Hindlimb muscle (tissue), 1 donor: Measurements from ENCODE around the gene FLNB. TPM values are rescaled to one million over a fixed set of nuclear protein-coding genes. Genes with fewer than 3 reads are reported as not detected.

Experiments
- DNase-seq: peaks from one replicate; pipeline ENCODE4 v3.0.0-alpha.2; 2013
- polyA plus RNA-seq: library from polyadenylated mRNA; unstranded; fragments of 120-200 nt; gene quantifications from one replicate; pipeline ENCODE4 v1.2.1, GENCODE V29; 2013; ENCODE audit not compliant: insufficient read length

FLNB gene
- polyA plus RNA-seq, 1 donor = 51.9 TPM

GRCh38 chr3:58143417-58144055, 135.3 kb downstream of the FLNB start:
- DNase-seq = no peak

DNA sequence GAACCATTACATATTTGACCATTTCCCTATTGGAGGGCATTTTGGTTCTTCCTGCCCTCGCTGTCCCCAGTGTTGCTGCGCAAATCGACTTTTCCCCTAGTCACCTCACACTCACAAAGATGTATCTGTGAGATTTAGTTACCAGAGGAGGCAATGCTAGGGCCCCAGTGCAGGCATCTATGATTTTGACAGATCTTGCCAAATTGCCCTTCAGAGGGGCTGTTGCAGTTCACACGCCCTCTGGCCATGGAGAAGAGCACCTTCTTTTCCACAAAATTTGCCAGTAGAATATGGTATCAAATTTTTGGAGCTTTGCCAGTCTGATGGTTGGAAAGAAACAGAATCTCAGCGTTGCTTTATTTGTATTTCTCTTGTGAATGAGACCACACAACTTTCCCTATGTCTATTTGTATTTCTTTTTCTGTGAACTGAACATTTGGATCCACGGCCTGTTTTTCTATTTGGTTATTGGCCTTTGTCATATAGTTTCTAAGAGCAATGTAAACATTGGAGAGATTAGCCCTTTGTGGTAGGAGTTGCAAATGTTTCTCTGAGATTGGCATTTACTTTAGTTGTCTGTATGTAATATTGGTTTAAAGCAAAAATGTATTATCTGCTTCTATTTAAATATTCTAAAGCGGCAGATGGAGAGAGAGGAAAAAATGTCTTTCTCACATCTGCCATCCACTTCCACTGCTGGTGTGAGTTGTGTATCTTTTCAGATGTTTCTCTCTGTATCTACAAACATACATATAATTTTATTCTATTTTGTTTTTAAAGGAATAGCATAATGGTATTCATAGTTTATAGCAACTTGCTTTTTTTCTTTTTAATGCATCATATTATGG, 136.5 kb downstream of the FLNB start:
- no peak for DNase-seq

- no peak for DNase-seq
Observed at GRCh38 chr3:58148049-58148448, 139.8 kb downstream of the FLNB start.

DNA sequence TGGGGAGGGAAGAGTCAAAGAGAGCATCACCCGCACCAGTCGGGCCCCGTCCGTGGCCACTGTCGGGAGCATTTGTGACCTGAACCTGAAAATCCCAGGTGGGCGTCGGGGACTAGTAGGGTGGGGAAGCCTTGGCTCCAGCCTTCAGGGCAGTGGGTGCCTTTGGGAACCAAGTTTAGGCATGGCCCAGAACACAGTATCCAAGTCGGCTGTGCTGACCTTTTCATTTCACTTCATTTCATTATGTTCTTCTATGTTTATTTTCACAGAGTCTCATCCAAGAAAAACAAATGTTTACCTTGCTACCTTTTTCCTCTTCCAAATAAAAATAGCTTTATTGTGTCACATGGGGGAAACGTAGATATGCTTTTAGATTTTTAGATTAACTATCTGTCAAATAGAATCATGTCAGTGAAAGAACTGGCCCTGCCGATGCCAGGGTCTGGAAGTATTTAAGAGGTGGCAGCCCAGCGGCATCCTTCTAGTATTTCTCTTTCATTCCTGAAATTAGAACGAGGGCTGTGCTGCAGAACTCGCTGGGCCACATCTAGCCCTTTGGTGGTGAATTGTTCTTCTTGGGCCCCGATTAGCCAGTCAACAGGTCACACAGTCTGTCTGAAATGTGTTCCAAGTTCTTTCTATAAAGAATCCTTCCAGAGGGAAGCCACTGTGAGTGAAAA, 142.0 kb downstream of the FLNB start:
- DNase-seq = no peak

DNA sequence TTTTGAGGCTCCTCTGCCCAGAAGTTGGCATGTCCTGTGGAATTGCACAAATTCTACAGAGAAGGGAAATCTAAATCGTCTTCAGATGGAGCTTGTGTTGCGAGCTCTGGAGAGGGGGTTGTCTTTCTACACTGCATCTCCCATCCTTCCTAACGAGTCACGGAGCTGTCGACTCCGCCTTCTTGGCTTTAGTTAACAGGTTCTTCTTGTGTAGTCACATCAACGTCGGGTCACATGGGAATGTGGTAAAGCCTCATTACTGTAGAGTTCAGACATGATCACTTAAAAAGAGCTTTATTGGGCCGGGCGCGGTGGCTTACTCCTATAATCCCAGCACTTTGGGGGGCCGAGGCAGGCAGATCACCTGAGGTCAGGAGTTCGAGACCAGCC, 142.6 kb downstream of the FLNB start:
- no peak for DNase-seq

DNA sequence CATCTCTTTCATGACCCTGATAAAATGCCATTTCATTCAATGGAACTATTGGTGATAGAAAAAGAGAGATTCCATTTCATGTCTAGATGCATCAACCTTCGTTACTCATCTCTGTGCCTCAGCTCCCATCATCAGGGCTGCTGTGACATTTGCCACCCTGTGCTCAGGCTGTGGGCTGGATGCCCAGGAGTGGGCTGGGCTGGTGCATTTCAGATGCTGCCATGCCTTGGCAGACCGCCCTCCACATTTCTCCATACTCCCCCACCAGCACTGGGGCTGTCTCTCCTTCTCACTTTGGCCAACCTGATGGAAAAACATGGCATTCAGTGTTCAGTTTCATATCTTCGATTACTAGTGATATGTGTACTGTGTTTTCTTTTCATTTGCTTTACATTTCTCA, 143.4 kb downstream of the FLNB start:
- no peak for DNase-seq

GRCh38 chr3:58152225-58153015, 144.2 kb downstream of the FLNB start:
- DNase-seq = no peak

DNA sequence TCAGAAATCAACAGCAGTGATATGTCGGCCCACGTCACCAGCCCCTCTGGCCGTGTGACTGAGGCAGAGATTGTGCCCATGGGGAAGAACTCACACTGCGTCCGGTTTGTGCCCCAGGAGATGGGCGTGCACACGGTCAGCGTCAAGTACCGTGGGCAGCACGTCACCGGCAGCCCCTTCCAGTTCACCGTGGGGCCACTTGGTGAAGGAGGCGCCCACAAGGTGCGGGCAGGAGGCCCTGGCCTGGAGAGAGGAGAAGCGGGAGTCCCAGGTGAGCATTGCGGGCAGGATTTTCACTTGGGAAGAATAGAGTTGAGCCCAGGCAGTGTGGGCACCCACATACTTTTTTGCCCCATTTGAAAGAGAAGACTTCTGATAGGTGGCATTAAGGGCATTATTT, 145.1 kb downstream of the FLNB start:
- no peak for DNase-seq

- DNase-seq = no peak
Observed at GRCh38 chr3:58154626-58155449, 146.6 kb downstream of the FLNB start.

DNA sequence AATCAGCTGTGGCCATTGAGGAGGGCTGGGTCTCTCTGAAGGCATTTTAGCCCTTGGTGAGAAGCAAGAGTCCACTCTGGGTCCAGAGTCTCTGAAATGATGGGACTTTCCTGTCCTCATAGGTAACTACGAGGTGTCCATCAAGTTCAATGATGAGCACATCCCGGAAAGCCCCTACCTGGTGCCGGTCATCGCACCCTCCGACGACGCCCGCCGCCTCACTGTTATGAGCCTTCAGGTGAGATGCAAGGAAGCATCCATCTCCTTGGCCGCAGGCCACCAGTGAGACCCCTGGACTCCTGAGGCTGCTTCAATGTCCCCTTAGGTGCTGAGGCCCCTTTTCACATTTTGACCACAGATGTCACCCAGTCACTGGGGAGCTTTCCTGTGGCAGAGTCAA, 147.6 kb downstream of the FLNB start:
- no peak for DNase-seq

DNA sequence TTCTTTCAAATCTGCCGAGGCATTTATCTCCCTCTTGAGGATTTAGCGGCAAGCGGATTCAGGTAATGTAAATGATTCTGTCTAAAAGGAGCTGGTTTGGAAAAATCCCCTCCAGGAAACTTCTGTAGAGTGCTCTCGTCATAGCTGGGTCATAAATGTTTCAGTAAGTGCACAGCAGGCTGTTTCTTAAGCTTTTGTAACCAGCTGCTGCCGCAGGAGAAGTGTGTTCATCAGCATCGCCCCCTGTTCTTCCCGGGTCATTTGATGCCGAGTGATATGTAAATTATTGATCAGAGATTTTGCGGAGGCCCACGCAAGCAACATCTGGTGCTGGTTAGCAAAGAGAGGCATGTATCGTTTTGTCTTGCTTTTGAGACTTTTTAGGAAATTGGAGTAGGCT, 149.5 kb downstream of the FLNB start:
- DNase-seq = no peak

DNA sequence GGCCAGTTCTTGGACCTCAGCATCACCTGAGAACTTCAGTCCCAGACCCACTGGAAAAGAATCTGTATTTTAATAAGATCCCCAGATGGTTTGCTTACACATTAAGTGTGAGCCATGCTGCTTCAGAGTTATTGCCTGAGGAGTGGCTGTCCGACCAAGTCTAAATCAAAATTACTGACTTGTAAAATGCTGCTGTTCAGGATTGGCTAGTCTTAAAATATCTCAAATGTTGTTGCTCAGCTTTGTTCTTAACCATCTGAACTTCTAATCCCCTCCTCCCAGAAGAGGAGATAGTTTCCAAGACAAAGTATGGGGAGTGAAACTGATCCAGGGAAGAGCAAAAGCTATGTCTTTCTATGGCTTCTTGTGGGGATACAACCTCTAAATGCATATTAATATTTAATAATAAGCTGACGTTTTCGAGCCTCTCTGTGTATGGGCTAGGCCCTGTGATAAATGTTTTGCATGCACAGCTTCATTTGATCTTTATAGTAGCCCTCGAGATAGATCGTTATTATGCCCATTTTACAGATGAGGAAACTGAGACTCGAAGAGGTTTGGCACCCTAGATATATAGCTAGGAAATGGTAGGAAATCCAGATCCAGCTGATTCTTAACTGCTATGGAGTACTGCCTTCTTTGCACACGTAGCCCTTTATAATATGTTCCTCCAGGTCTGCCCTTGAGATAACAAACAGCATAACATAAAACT, 150.4 kb downstream of the FLNB start:
- DNase-seq = no peak

- no peak for DNase-seq
Observed at GRCh38 chr3:58160399-58160798, 152.2 kb downstream of the FLNB start.

DNA sequence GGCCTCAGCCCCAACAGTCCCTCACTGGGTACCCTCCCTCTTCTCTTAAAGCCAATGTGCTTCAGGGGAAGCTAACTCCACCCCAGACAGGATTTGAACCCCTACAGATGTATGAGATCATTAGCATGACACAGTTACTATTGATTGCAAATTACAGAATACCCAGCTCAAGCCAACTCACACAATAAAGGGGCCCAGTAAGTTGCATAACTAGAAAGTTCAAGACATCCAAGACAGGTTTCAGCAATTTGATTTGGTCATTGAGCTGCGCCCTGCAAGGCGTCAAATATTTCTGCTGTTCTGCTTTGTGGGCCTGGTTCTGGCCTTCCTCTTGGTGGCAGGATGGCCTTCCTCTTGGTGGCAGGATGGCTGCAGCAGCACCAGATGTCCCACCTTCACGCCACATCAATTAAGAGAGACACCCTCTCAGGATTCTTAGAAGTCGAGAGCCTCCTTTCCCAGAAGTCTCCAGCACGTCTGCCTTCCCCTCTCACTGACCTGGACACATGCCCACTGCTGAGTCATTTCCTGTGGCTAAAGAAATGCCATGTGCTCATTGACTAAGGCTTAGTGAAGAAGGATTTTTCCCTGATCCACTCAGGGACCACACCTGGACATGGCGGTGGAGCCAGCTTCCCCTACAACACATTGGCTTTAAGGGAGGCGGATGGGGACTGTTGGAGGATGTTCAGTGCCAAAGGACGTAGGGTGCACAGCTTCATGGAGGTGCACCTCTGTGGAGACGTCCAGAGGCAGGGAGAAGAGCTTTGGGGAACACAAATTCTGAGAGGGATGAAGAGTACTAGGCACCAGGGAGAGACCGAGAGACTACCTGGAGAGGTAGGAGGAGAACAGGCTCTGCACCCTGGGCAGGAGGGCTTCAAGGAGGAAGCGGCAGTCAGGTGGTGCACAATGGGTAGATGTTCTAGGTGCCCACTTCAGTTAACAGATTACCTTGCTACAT, 153.5 kb downstream of the FLNB start:
- DNase-seq = no peak

DNA sequence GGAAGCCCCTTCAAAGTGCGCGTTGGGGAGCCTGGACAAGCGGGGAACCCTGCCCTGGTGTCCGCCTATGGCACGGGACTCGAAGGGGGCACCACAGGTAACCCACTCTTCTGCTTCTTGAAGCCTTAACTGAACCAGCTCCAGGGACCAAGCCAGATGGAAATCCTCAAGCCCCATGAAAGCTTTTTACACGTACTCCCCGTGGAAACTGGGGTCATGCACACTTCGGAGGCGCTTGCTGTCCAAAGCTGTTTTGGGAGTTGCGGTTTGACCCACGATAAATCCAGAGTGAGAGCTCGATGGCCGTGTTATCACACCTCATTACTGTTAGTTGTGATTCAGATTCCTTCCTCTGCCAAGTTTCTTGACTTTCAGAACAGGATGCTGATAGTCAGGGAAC, 155.0 kb downstream of the FLNB start:
- no peak for DNase-seq

- DNase-seq = no peak
Observed at GRCh38 chr3:58164199-58164879, 156.1 kb downstream of the FLNB start.

GRCh38 chr3:58164906-58165821, 156.9 kb downstream of the FLNB start:
- no peak for DNase-seq
